Transverse colon (tissue), 4 donors: ENCODE results near the gene VPS13A.

Source experiments
- EP300 ChIP-seq: sonication (generic); formaldehyde crosslinking; IDR thresholded peaks from one replicate; pipeline ENCODE4 v1.6.1; 2017; ENCODE audit warnings: antibody characterized with exemption, low read depth
- POLR2A ChIP-seq: fragments of 450-650 bp; IDR thresholded peaks from one replicate; pipeline ENCODE4 v1.6.1; 2016; ENCODE audit warnings: antibody characterized with exemption, mild to moderate bottlenecking, moderate library complexity
- POLR2AphosphoS5 ChIP-seq, 3 donors: sonication (generic); formaldehyde crosslinking; IDR thresholded peaks; one replicate each; pipeline ENCODE4 v1.6.1; 2016; ENCODE audit warnings: antibody characterized with exemption in 3 of 3
- TF ChIP-seq, protein P1 (sequence below), 5 experiments: fragments of 200-600 bp in 3 of 5; fragments of 450-650 bp in 2 of 5; sonication (generic) in 3 of 5; IDR thresholded peaks; 1 replicate in 2 of 5; 2 replicates in 3 of 5; pipeline ENCODE4 v1.5.1; 2016 to 2017; ENCODE audit warnings: antibody characterized with exemption in 5 of 5, inconsistent platforms in 3 of 5, mild to moderate bottlenecking in 2 of 5, moderate library complexity in 1 of 5

DNA sequence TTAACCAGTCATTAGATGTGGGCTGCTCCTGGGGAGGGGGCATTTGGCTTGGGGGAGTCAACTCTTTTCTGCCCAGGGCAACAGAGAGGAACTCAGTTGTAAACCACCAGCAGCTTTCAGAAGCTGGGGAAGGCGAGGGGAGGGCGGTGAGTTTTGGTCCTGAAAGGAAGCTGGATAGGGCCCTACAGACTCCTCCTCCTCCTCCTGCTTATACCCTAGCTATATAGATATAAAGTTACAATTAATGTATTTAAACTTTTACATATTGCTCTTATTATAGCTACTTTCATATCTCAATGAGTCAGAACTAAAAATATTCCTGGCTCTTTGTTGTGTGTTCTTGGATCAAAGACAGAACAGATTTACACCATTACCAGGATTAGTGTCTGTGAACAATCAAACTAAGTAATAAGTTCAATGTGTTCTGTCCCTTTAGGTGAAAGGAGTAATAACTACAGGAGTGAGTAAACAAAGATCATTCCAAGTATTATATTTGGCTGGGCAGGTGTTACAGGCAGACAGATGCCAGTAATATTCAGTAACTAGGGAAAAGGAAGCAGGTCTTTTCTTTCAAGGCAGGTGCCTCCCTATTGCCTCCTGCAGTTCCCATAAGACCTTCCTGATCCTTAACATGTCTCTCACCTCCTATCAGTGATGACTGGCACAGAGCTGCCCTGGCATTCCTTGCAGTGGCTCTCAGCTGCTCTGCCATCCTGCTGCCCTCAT, 20.5 kb upstream of the VPS13A start:
- TF ChIP-seq, protein P1, sequence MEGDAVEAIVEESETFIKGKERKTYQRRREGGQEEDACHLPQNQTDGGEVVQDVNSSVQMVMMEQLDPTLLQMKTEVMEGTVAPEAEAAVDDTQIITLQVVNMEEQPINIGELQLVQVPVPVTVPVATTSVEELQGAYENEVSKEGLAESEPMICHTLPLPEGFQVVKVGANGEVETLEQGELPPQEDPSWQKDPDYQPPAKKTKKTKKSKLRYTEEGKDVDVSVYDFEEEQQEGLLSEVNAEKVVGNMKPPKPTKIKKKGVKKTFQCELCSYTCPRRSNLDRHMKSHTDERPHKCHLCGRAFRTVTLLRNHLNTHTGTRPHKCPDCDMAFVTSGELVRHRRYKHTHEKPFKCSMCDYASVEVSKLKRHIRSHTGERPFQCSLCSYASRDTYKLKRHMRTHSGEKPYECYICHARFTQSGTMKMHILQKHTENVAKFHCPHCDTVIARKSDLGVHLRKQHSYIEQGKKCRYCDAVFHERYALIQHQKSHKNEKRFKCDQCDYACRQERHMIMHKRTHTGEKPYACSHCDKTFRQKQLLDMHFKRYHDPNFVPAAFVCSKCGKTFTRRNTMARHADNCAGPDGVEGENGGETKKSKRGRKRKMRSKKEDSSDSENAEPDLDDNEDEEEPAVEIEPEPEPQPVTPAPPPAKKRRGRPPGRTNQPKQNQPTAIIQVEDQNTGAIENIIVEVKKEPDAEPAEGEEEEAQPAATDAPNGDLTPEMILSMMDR (IDR thresholded peaks at IDR 0.05) = no peak
- TF ChIP-seq POLR2A (no peak), POLR2AphosphoS5 (IDR thresholded peaks at IDR 0.05) (peak in 1 of 3 donors; percentile 13), EP300 (no peak)
